GM12875 (cell line): Measurements from ENCODE around the gene SWAP70.
"Not testable (repeated sequence)": the region's sequence is repeated elsewhere in the genome, so short reads cannot be mapped to it uniquely, and the experiment has no call there.

Experiments used
- H3K4me3 ChIP-seq: one replicate; pipeline ENCODE4 v1.5.1; 2011; ENCODE audit warnings: low read depth, low read length, control low read depth
- CTCF ChIP-seq: IDR thresholded peaks from 2 replicates; pipeline ENCODE4 v1.5.1; 2011; ENCODE audit warnings: low read depth, mild to moderate bottlenecking, control low read depth, inconsistent platforms, low read length, moderate library complexity, borderline replicate concordance; ENCODE audit not compliant: insufficient read depth

The SWAP70 gene

GRCh38 chr11:9663699-9664275 is at the start of gene SWAP70:
Gene SWAP70, plus strand, starts transcription at chr11:9664077. Its CDS starts 103 bp downstream, at chr11:9664180.
- no peak for TF ChIP-seq CTCF
- peak within 1 kb of the TSS; percentile 73 for H3K4me3 ChIP-seq

GRCh38 chr11:9615031-9615451 is 48.8 kb upstream of the SWAP70 start:
- no peak for TF ChIP-seq CTCF

GRCh38 chr11:9616042-9616675 is 47.7 kb upstream of the SWAP70 start:
- no peak overlapping the region for H3K4me3 ChIP-seq
- no peak for TF ChIP-seq CTCF

More at GRCh38 chr11:9615031-9615451, 48.8 kb upstream of the SWAP70 start:
- no peak overlapping the region for H3K4me3 ChIP-seq

- no peak overlapping the region for H3K4me3 ChIP-seq
- no peak for TF ChIP-seq CTCF
Observed at GRCh38 chr11:9616858-9617257, 47.0 kb upstream of the SWAP70 start.

GRCh38 chr11:9617940-9618339 is 45.9 kb upstream of the SWAP70 start:
- H3K4me3 ChIP-seq = no peak overlapping the region
- no peak for TF ChIP-seq CTCF

GRCh38 chr11:9619004-9619403 is 44.9 kb upstream of the SWAP70 start:
- no peak for TF ChIP-seq CTCF
- no peak overlapping the region for H3K4me3 ChIP-seq

GRCh38 chr11:9619971-9620370 is 43.9 kb upstream of the SWAP70 start:
- no peak for TF ChIP-seq CTCF

GRCh38 chr11:9622353-9622752 is 41.5 kb upstream of the SWAP70 start:
- not testable (repeated sequence) for H3K4me3 ChIP-seq

More at GRCh38 chr11:9619971-9620370, 43.9 kb upstream of the SWAP70 start:
- H3K4me3 ChIP-seq = no peak overlapping the region

GRCh38 chr11:9623053-9623452 is 40.8 kb upstream of the SWAP70 start:
- H3K4me3 ChIP-seq = not testable (repeated sequence)
